ENCODE data around the gene NADK2.
A peak's percentile ranks its signal among the peaks of the same experiment; 100 is the strongest.

Gene NADK2

DNA sequence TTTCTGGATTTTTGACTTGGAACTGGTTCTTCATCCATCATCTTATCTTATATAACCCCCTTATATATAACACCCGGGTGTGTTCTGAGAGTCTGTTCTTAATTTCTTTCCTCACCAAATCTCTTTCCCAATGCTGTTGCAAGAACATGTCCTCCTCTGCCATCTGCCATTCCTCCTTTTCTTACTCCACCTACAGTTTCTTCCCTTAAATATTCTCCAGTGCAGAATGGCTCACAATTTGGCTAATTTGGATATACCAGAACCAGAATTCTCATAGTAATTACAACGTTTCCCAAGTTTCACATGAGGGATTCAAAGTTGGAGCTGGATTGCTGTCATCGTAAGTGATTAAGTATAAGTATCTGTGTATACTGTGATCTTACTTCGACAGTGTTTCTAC lies 61.8 kb downstream of the NADK2 start:
- H3K36me3 Mint-ChIP-seq (ENCODE audit: insufficient read depth): peaks cover 32% of the 10 kb centered on the region
- no peak for DNase-seq
- no peak overlapping the region for H3K4me3 Mint-ChIP-seq
- H3K9me3 Mint-ChIP-seq: no peaks in the 10 kb centered on the region
- no peak for ATAC-seq (replicated peaks)
- H3K27me3 Mint-ChIP-seq: no peaks in the 10 kb centered on the region
- peak overlapping the region in 1 of 2 donors; percentile 3 for H3K27ac Mint-ChIP-seq
- H3K4me1 Mint-ChIP-seq (ENCODE audit: low read depth in 2 of 2): peaks cover 0 to 11% of the 10 kb centered on the region in 2 donors

DNA sequence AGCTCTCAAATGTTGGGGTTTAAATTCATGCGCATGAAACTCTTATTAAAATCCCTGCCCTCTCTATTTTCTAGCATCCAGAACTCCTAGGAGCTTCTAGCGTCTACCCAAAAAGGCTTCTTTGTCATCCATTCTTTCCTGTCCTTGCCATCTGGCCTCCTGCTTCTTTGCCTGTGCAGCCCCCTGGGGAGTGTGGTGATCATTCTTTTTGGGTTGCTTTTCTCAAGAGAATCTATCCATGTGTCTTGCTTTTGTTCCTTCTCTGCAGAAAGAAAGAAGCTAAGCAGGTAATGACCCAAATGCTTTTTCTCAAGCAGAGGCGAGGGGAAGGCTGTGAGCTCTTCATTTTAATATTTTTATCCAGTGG lies 63.2 kb downstream of the NADK2 start:
- H3K27me3 Mint-ChIP-seq: no peaks in the 10 kb centered on the region
- peaks cover 2 to 11% of the 10 kb centered on the region in 2 donors for H3K4me1 Mint-ChIP-seq (ENCODE audit: low read depth in 2 of 2)
- H3K9me3 Mint-ChIP-seq: no peaks in the 10 kb centered on the region
- DNase-seq (no peak), ATAC-seq (replicated peaks) (no peak)
- H3K27ac Mint-ChIP-seq: peak overlapping the region in 1 of 2 donors; percentile 30
- peaks cover 33% of the 10 kb centered on the region for H3K36me3 Mint-ChIP-seq (ENCODE audit: insufficient read depth)
- H3K4me3 Mint-ChIP-seq: no peak overlapping the region

DNA sequence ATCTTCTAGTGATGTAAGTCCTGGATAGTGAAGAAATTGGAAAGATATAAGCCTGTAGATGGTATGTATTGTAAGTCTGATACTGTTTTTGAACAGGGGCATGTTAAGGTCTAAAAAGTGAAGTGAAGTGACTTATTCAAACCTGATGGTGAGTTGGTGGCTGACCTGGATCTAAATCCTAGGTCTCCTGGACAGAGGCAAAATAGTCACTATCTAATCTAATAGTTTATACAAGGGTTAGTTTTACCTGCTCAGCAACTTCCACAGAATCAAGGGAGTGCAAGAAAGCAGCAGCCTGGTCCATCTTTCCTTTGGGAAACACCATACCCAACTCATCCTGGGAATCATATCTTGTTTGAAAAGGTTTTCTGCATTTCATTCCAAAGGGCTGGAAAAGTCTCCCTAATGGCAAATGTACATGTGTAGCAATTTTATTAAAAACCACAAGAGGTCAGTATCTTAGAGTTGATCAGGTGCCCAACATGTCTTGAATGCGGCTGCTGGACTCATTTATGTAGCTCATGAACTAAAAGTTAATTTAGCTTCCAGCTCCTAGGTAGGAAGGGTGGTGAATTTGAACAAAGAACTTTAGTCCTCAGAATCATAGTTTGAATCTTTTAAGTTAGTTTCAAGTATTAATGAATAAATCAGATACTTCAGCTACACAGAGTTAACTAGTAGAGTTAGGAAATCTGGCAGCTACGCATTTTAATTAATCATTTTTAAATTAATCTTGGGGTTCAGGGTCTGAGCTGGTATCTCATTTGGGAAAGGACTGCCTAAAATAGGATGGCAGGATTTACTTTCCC lies 63.8 kb downstream of the NADK2 start:
- H3K27ac Mint-ChIP-seq: peak overlapping the region; percentile 30 to 62
- H3K4me1 Mint-ChIP-seq (ENCODE audit: low read depth in 2 of 2): peaks cover 2 to 11% of the 10 kb centered on the region in 2 donors
- no peaks in the 10 kb centered on the region for H3K9me3 Mint-ChIP-seq
- no peak overlapping the region for H3K4me3 Mint-ChIP-seq
- DNase-seq (no peak), ATAC-seq (replicated peaks) (no peak)
- H3K27me3 Mint-ChIP-seq: no peaks in the 10 kb centered on the region
- H3K36me3 Mint-ChIP-seq (ENCODE audit: insufficient read depth): peaks cover 31% of the 10 kb centered on the region

DNA sequence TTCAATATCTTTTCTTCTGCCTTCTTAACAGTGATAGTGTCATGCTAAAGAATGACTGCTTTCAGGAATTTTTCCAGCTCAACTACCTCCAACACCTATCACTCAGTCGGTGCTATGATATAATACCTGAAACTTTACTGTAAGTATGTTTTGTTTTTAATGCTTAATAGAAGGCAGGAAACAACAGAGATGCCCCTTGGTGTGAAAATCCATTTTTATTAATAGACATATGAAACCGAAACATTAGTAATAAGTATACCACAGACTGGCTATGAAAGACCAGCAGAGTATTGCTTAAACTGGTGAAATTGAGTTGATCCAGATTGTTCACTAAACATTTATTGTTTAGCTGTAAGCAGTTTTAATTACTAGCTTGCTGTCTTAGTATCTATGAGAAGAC lies 64.6 kb downstream of the NADK2 start:
- H3K9me3 Mint-ChIP-seq: no peaks in the 10 kb centered on the region
- peak overlapping the region in 1 of 2 donors; percentile 62 for H3K27ac Mint-ChIP-seq
- peaks cover 38% of the 10 kb centered on the region for H3K36me3 Mint-ChIP-seq (ENCODE audit: insufficient read depth)
- no peaks in the 10 kb centered on the region for H3K27me3 Mint-ChIP-seq
- H3K4me1 Mint-ChIP-seq (ENCODE audit: low read depth in 2 of 2): peaks cover 2 to 11% of the 10 kb centered on the region in 2 donors
- ATAC-seq (replicated peaks) (no peak), DNase-seq (no peak)
- no peak overlapping the region for H3K4me3 Mint-ChIP-seq

DNA sequence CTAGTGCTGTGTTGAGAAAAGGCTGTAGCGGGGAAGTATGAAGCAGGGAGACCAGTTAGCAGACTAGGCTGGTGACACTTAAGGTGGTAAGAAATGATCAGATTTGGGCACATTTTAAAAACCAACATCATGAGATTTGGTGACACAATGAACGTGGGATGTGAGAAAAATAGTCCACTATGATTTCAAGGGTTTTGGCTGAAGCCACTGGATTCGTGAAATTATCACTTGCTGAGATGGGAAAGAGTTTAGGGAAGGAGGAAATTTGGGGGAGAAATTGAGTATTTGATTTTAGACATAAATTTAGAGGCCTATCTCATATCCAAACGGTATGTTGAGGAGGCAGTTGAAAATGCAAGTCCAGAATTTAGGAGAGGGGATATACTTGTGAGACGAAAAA lies 66.7 kb downstream of the NADK2 start:
- no peak for DNase-seq
- ATAC-seq (replicated peaks): no peak
- peaks cover 41% of the 10 kb centered on the region for H3K36me3 Mint-ChIP-seq (ENCODE audit: insufficient read depth)
- no peaks in the 10 kb centered on the region for H3K27me3 Mint-ChIP-seq
- no peaks in the 10 kb centered on the region for H3K9me3 Mint-ChIP-seq
- H3K4me1 Mint-ChIP-seq (ENCODE audit: low read depth in 2 of 2): peaks cover 2 to 11% of the 10 kb centered on the region in 2 donors
- H3K27ac Mint-ChIP-seq: no peak overlapping the region
- H3K4me3 Mint-ChIP-seq: no peak overlapping the region

DNA sequence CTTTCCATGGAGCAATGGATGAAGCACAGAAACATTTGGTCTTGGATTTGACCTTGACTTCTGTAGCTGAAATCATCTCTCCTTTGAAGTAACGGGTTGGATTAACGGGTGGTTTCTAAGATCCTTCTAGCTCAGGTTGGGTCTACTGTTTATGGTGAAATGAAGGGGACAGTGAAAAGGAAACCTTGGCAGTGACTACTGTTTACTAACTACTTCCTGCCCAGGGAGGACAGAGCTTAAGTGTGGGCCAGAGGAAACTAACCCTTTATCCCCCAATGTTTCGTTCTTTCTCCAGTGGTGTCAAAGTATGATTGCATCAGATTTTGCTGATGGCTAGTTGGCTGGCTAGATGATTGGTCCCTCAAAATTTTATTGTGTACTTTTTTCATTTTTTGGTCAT lies 67.6 kb downstream of the NADK2 start:
- H3K27ac Mint-ChIP-seq: peak overlapping the region in 1 of 2 donors; percentile 6
- peaks cover 2 to 11% of the 10 kb centered on the region in 2 donors for H3K4me1 Mint-ChIP-seq (ENCODE audit: low read depth in 2 of 2)
- no peaks in the 10 kb centered on the region for H3K9me3 Mint-ChIP-seq
- ATAC-seq (replicated peaks) (no peak), DNase-seq (no peak)
- H3K27me3 Mint-ChIP-seq: no peaks in the 10 kb centered on the region
- H3K4me3 Mint-ChIP-seq: no peak overlapping the region
- peaks cover 42% of the 10 kb centered on the region for H3K36me3 Mint-ChIP-seq (ENCODE audit: insufficient read depth)

DNA sequence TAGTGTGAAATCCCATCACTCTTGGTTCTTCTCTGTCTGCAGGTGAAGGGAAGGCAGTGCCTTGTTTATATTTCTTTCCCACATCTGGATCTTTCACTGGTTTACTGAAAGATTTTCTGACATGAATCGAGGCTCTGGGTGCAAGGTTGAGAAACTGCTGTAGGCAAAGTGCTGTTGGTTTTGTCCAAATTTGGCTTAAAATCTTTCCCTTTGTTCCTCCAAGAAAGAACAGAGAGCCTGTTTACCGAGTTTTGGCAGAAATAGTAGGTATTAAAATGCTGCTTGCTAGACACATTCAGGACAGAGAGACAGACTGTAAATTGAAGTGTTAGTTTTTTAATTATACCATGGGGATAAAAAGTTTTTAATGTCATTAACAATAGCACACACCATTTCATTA lies 68.3 kb downstream of the NADK2 start:
- H3K27ac Mint-ChIP-seq: no peak overlapping the region
- H3K9me3 Mint-ChIP-seq: no peaks in the 10 kb centered on the region
- H3K36me3 Mint-ChIP-seq (ENCODE audit: insufficient read depth): peaks cover 42% of the 10 kb centered on the region
- no peak overlapping the region for H3K4me3 Mint-ChIP-seq
- ATAC-seq (replicated peaks) (no peak), DNase-seq (no peak)
- peaks cover 5 to 11% of the 10 kb centered on the region in 2 donors for H3K4me1 Mint-ChIP-seq (ENCODE audit: low read depth in 2 of 2)
- H3K27me3 Mint-ChIP-seq: no peaks in the 10 kb centered on the region

DNA sequence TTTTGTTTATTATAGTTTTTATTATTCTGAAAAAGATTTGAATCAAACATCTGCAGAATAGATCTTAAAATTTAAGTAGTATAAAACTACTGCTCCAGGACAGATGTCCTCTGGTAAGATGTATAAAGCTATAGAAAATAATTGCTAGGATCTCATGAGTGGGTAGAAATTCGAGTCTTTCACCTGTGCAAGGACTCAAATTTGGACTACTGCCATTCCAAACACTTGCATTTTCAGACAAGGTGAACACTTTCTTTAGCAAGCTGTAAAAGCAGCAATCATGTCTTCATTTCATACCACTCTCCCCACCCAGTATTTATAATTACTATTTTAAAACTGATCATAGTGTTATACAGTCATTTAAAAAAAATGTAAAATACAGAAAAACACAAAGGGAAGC lies 69.1 kb downstream of the NADK2 start:
- no peak for DNase-seq
- H3K4me3 Mint-ChIP-seq: no peak overlapping the region
- H3K4me1 Mint-ChIP-seq (ENCODE audit: low read depth in 2 of 2): peaks cover 5 to 11% of the 10 kb centered on the region in 2 donors
- ATAC-seq (replicated peaks): no peak
- peaks cover 46% of the 10 kb centered on the region for H3K36me3 Mint-ChIP-seq (ENCODE audit: insufficient read depth)
- no peak overlapping the region for H3K27ac Mint-ChIP-seq
- no peaks in the 10 kb centered on the region for H3K27me3 Mint-ChIP-seq
- no peaks in the 10 kb centered on the region for H3K9me3 Mint-ChIP-seq

DNA sequence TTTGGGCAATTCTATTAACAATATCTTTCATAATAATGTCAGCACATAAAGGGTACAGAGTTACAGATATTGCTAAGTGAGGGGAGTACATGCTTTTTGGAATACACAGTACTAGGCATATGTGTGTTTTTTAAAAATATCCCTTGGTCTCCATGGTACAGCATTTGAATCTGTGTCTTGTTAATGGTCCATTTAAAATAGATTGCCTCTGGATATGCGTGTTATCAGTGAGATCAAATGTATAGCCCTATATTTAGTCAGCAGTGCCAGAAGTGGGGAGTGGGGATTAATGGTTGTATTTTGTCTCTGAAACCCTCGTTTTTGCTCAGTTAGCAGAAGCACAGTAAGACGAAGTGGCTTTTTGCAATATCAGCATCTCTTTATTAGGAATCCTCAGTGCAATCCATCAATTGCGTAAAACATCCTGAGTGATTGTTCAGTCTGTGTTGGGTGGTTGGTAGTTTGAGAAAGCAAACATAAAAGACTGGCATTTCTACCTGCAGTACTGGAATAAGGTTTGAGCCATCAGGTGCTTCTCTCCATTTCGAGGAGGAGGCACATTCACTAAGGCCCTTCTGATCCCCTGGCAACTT lies 70.8 kb downstream of the NADK2 start:
- no peaks in the 10 kb centered on the region for H3K9me3 Mint-ChIP-seq
- H3K4me3 Mint-ChIP-seq: no peak overlapping the region
- H3K36me3 Mint-ChIP-seq (ENCODE audit: insufficient read depth): peaks cover 55% of the 10 kb centered on the region
- no peak for DNase-seq
- H3K27ac Mint-ChIP-seq: no peak overlapping the region
- H3K4me1 Mint-ChIP-seq (ENCODE audit: low read depth in 2 of 2): peaks cover 3 to 6% of the 10 kb centered on the region in 2 donors
- no peak for ATAC-seq (replicated peaks)
- H3K27me3 Mint-ChIP-seq: no peaks in the 10 kb centered on the region

DNA sequence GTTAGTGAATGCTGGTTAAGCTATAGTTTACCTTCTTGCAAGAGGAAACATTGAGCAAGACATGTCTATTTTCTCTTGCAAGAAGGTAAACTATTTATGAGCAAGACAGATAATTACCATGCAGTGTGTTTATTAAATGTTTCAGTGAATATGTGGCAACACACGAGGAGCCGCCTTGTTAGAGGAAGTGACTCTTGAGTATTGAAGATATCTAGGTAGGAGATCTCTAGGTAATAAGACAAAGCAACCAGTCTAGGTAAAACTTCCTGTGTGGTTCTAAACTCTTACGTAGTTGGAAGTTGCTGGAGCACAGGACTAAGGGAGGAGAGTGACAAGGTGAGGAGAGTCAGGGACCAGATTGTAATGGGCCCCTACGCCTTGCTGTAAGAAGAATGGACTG lies 73.0 kb downstream of the NADK2 start:
- no peaks in the 10 kb centered on the region for H3K9me3 Mint-ChIP-seq
- no peak overlapping the region for H3K4me3 Mint-ChIP-seq
- H3K27me3 Mint-ChIP-seq: no peaks in the 10 kb centered on the region
- DNase-seq (no peak), ATAC-seq (replicated peaks) (no peak)
- peak overlapping the region in 1 of 2 donors; percentile 49 for H3K27ac Mint-ChIP-seq
- H3K36me3 Mint-ChIP-seq (ENCODE audit: insufficient read depth): peaks cover 50% of the 10 kb centered on the region
- H3K4me1 Mint-ChIP-seq (ENCODE audit: low read depth in 2 of 2): peaks cover 3 to 7% of the 10 kb centered on the region in 2 donors

DNA sequence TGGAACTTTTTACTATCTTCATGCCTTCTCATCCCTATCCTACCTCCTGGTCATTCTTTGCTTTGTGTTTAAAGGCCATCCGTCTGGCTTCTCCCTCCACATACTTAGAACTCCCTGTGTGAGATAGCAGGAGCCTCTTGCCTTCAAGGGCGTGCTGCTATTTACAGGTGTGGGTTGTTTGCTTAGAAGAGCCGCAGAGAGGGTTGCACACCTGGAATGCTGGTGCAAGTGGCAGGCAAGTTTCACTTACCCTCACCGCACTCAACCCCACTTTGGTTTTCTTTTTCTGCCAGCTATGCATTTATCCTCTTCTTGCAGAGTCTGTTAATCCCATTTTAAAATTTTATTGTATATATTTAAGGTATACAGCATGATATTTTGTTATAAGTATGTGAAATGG lies 77.3 kb downstream of the NADK2 start:
- no peak for DNase-seq
- peaks cover 36% of the 10 kb centered on the region for H3K36me3 Mint-ChIP-seq (ENCODE audit: insufficient read depth)
- H3K27me3 Mint-ChIP-seq: no peaks in the 10 kb centered on the region
- no peak for ATAC-seq (replicated peaks)
- no peak overlapping the region for H3K4me3 Mint-ChIP-seq
- peaks cover 13 to 17% of the 10 kb centered on the region in 2 donors for H3K4me1 Mint-ChIP-seq (ENCODE audit: low read depth in 2 of 2)
- H3K27ac Mint-ChIP-seq: peak overlapping the region in 1 of 2 donors; percentile 67
- no peaks in the 10 kb centered on the region for H3K9me3 Mint-ChIP-seq

DNA sequence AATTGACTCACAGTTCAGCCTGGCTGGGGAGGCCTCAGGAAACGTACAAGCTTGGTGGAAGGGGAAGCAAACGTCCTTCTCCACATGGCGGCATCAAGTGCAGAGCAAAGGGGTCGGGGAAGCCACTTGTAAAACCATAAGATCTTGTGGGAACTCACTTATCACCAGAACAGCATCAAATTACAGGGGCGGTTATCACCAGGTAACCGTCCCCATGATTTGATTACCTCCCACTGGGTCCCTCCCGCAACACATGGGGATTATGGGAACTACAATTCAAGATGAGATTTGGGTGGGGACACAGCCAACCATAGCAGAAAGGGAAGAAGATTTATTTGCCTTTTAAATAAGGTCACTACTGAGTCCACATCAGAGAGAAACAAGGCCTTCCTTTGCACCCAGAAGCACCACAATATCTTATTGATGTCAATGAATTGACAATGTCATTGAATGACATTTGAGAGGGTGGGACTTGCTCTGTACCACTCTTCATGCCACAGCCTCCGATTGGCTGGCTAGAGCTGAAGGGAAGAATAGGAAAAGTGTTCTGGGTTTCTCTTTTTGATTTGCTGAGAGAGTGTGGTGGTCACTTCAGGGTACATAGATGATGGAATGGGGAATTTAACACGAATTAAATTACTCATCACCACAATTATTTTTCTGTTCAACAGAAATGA lies 78.8 kb downstream of the NADK2 start:
- DNase-seq: no peak
- peak overlapping the region in 1 of 2 donors; percentile 65 for H3K27ac Mint-ChIP-seq
- ATAC-seq (replicated peaks): no peak
- H3K27me3 Mint-ChIP-seq: no peaks in the 10 kb centered on the region
- H3K4me3 Mint-ChIP-seq: no peak overlapping the region
- no peaks in the 10 kb centered on the region for H3K9me3 Mint-ChIP-seq
- H3K36me3 Mint-ChIP-seq (ENCODE audit: insufficient read depth): peaks cover 24% of the 10 kb centered on the region
- H3K4me1 Mint-ChIP-seq (ENCODE audit: low read depth in 2 of 2): peaks cover 18 to 26% of the 10 kb centered on the region in 2 donors

DNA sequence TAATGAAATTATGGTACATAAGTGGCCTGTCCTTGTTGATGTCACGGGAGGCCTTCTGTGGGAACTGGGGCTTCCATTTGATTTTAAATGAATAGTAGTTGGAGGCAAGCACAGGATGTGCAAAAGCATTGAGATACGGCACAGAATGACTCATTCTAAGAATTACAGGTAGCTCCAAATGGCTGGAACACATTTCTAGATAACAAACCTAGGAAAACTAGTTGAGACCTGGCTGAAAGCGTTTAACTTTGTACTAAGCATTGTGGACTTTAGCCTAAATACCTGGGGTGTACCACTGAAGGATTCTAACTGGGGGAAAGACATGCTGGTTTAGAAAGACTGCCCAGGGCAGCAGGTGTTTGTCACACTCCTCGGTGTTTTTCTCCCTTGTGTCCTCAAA lies 80.4 kb downstream of the NADK2 start:
- Mint-ChIP-seq H3K36me3 (ENCODE audit: insufficient read depth) (peaks cover 19% of the 10 kb centered on the region), H3K4me3 (no peak overlapping the region), H3K27me3 (no peaks in the 10 kb centered on the region), H3K27ac (peak overlapping the region in 1 of 2 donors; percentile 35), H3K9me3 (no peaks in the 10 kb centered on the region), H3K4me1 (ENCODE audit: low read depth in 2 of 2) (peaks cover 17 to 32% of the 10 kb centered on the region in 2 donors)
- no peak for ATAC-seq (replicated peaks)
- DNase-seq: no peak

DNA sequence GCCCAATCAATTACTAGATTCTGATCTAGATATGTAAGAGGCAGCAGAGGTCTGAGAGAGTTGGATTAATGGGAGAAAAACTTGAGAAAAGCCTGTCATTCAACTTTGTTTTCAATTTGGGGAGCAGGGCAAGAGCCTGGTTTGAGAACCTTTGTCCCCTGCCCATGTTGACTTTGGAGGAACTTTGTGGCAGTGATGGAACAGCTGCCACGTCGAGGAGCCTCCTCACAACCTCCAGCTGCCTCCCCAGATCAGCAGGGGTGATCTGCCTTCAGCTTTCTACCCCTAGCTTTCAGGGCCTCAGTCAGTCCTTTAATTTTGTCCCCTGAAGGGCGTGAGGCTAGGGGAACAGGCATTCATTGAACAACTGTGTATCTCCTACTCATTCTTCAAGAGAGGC lies 81.1 kb downstream of the NADK2 start:
- Mint-ChIP-seq H3K27me3 (no peaks in the 10 kb centered on the region), H3K27ac (peak overlapping the region in 1 of 2 donors; percentile 35), H3K36me3 (ENCODE audit: insufficient read depth) (peaks cover 20% of the 10 kb centered on the region), H3K4me3 (no peak overlapping the region), H3K4me1 (ENCODE audit: low read depth in 2 of 2) (peaks cover 24 to 35% of the 10 kb centered on the region in 2 donors), H3K9me3 (no peaks in the 10 kb centered on the region)
- ATAC-seq (replicated peaks) (no peak), DNase-seq (no peak)

Measured in effector memory CD8-positive, alpha-beta T cell (primary cell).